ENCODE measurements around the gene FBLN2. TPM values are rescaled to one million over a fixed set of nuclear protein-coding genes. Genes with fewer than 3 reads are reported as not detected.

The FBLN2 gene
- total RNA-seq, 1 donor from 2014 or later = 5.8 TPM

- H3K27ac Mint-ChIP-seq = no peak overlapping the region
- no peaks in the 10 kb centered on the region for H3K9me3 Mint-ChIP-seq (ENCODE audit: low read depth)
- H3K27me3 Mint-ChIP-seq = peaks cover 5% of the 10 kb centered on the region
- TF ChIP-seq, protein P1, sequence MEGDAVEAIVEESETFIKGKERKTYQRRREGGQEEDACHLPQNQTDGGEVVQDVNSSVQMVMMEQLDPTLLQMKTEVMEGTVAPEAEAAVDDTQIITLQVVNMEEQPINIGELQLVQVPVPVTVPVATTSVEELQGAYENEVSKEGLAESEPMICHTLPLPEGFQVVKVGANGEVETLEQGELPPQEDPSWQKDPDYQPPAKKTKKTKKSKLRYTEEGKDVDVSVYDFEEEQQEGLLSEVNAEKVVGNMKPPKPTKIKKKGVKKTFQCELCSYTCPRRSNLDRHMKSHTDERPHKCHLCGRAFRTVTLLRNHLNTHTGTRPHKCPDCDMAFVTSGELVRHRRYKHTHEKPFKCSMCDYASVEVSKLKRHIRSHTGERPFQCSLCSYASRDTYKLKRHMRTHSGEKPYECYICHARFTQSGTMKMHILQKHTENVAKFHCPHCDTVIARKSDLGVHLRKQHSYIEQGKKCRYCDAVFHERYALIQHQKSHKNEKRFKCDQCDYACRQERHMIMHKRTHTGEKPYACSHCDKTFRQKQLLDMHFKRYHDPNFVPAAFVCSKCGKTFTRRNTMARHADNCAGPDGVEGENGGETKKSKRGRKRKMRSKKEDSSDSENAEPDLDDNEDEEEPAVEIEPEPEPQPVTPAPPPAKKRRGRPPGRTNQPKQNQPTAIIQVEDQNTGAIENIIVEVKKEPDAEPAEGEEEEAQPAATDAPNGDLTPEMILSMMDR (IDR thresholded peaks at IDR 0.05; ENCODE audit: unreplicated experiment) = no peak
- peaks cover 1% of the 10 kb centered on the region for H3K4me1 Mint-ChIP-seq (ENCODE audit: low read depth)
- DNase-seq (ENCODE audit: low spot score, unreplicated experiment) = no peak
- no peak overlapping the region for H3K4me3 Mint-ChIP-seq (ENCODE audit: low read depth)
- no peaks in the 10 kb centered on the region for H3K36me3 Mint-ChIP-seq (ENCODE audit: insufficient read depth)
Observed at GRCh38 chr3:13637311-13637891, 88.5 kb downstream of the FBLN2 start.

DNA sequence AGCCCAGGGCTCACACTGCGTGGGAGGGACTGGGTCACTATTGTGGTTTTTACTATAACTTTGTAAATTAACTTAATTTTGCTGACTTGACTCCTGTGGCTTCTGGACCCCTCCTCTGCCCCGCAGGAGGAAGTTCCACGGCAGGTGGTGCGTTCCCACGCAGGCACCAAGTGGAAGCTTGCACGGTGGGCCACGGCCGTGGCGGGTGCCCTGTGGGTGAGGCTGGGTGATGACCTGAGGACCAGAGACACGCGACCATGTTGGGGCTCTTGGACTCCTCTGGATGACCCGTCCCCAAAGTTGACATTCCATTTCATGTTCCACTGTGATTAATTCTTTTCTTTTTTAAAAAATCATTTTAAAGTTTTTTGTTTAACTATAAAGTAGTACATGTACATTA, 89.0 kb downstream of the FBLN2 start:
- H3K27ac Mint-ChIP-seq = no peak overlapping the region
- no peaks in the 10 kb centered on the region for H3K4me1 Mint-ChIP-seq (ENCODE audit: low read depth)
- no peaks in the 10 kb centered on the region for H3K36me3 Mint-ChIP-seq (ENCODE audit: insufficient read depth)
- H3K27me3 Mint-ChIP-seq = peaks cover 5% of the 10 kb centered on the region
- H3K9me3 Mint-ChIP-seq (ENCODE audit: low read depth) = no peaks in the 10 kb centered on the region
- TF ChIP-seq, protein P1 (IDR thresholded peaks at IDR 0.05; ENCODE audit: unreplicated experiment) = no peak
- H3K4me3 Mint-ChIP-seq (ENCODE audit: low read depth) = no peak overlapping the region
- DNase-seq (ENCODE audit: low spot score, unreplicated experiment) = no peak

DNA sequence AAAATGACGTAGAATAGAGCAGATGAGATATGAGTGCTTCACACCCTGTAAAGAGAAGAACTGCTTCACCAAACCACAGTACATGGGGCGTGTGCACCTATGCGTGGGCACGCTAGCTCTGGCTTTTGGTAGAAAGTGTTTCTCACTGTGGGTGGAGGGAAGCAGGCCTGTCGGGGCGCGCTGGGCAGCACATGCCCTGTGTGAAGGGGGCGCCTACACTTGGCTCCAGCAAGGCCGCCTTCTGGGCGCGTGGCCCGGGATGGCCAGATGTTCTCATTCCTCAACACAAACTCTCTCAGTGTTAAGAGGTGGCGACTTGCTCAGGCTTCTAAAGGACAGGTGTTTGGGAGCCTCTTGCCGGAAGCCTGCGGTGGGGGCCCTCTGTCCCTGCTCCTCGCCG, 90.0 kb downstream of the FBLN2 start:
- H3K9me3 Mint-ChIP-seq (ENCODE audit: low read depth) = no peaks in the 10 kb centered on the region
- H3K27me3 Mint-ChIP-seq = peaks cover 5% of the 10 kb centered on the region
- DNase-seq (ENCODE audit: low spot score, unreplicated experiment) = no peak
- H3K4me3 Mint-ChIP-seq (ENCODE audit: low read depth) = no peak overlapping the region
- H3K36me3 Mint-ChIP-seq (ENCODE audit: insufficient read depth) = no peaks in the 10 kb centered on the region
- H3K4me1 Mint-ChIP-seq (ENCODE audit: low read depth) = no peaks in the 10 kb centered on the region
- TF ChIP-seq, protein P1 (IDR thresholded peaks at IDR 0.05; ENCODE audit: unreplicated experiment) = no peak
- H3K27ac Mint-ChIP-seq = no peak overlapping the region

GRCh38 chr3:13642597-13642996, 93.7 kb downstream of the FBLN2 start:
- H3K27ac Mint-ChIP-seq = no peak overlapping the region
- peaks cover 13% of the 10 kb centered on the region for H3K27me3 Mint-ChIP-seq
- TF ChIP-seq, protein P1 (IDR thresholded peaks at IDR 0.05; ENCODE audit: unreplicated experiment) = no peak
- H3K36me3 Mint-ChIP-seq (ENCODE audit: insufficient read depth) = no peaks in the 10 kb centered on the region
- no peaks in the 10 kb centered on the region for H3K9me3 Mint-ChIP-seq (ENCODE audit: low read depth)
- no peaks in the 10 kb centered on the region for H3K4me1 Mint-ChIP-seq (ENCODE audit: low read depth)
- no peak for DNase-seq (ENCODE audit: low spot score, unreplicated experiment)
- H3K4me3 Mint-ChIP-seq (ENCODE audit: low read depth) = no peak overlapping the region

- Mint-ChIP-seq H3K36me3 (ENCODE audit: insufficient read depth) (no peaks in the 10 kb centered on the region), H3K9me3 (ENCODE audit: low read depth) (no peaks in the 10 kb centered on the region), H3K4me3 (ENCODE audit: low read depth) (no peak overlapping the region), H3K4me1 (ENCODE audit: low read depth) (peaks cover 3% of the 10 kb centered on the region), H3K27ac (no peak overlapping the region), H3K27me3 (peaks cover 16% of the 10 kb centered on the region)
- TF ChIP-seq, protein P1 (IDR thresholded peaks at IDR 0.05; ENCODE audit: unreplicated experiment) = no peak
- no peak for DNase-seq (ENCODE audit: low spot score, unreplicated experiment)
Observed at GRCh38 chr3:13644341-13645117, 95.6 kb downstream of the FBLN2 start.
